Spinal cord (tissue), 10 donors: ENCODE data around the gene SRGAP3. TPM values are rescaled to one million over a fixed set of nuclear protein-coding genes. Genes with fewer than 3 reads are reported as not detected.

Experiments
- DNase-seq, 6 donors: peaks; one replicate each; pipeline versions ENCODE4 v3.0.0 to v3.0.0-alpha.2; 2013 to 2015; ENCODE audit warnings: low spot score in 6 of 6, low read depth in 4 of 6
- H3K27ac ChIP-seq: one replicate; pipeline ENCODE4 v1.5.1; 2013; ENCODE audit warnings: low read depth, low read length, control low read depth
- H3K27me3 ChIP-seq: one replicate; pipeline ENCODE4 v1.6.1; 2013; ENCODE audit warnings: low read length; ENCODE audit not compliant: control insufficient read depth, insufficient read depth
- H3K36me3 ChIP-seq: one replicate; pipeline ENCODE4 v1.6.1; 2013; ENCODE audit warnings: low read length; ENCODE audit not compliant: control insufficient read depth, insufficient read depth
- H3K4me1 ChIP-seq: one replicate; pipeline ENCODE4 v1.6.1; 2013; ENCODE audit warnings: low read length; ENCODE audit not compliant: control insufficient read depth, insufficient read depth
- H3K4me3 ChIP-seq: one replicate; pipeline ENCODE4 v1.5.1; 2013; ENCODE audit warnings: low read depth, low read length, control low read depth
- H3K9me3 ChIP-seq: one replicate; pipeline ENCODE4 v1.6.1; 2013; ENCODE audit warnings: low read length; ENCODE audit not compliant: control insufficient read depth, insufficient read depth
- WGBS: methylation state at CpG from one replicate; pipeline ENCODE4 v1.1.5; 2013; ENCODE audit warnings: missing lambda C conversion rate; ENCODE audit not compliant: insufficient coverage; 5-methylcytosine and 5-hydroxymethylcytosine counted together
- polyA plus RNA-seq, 2 donors: library from polyadenylated mRNA; unstranded; fragments of 120-200 nt; gene quantifications; one replicate each; pipeline ENCODE4 v1.2.1, GENCODE V29; 2013; ENCODE audit not compliant: insufficient read length in 2 of 2
- total RNA-seq, 2 donors: library from RNA; depleted of rRNA in 1 of 2; stranded (reverse); fragments of 120-200 nt in 1 of 2; fragments of >200 nt in 1 of 2; gene quantifications; one replicate each; pipeline versions ENCODE4 v1.2.3 to v1.2.4, GENCODE V29; 2013 to 2014
- donor health status: healthy.

SRGAP3 gene
- total and polyA plus RNA-seq, 4 donors, result 46.1 to 71.9 (median 65.6) TPM

DNA sequence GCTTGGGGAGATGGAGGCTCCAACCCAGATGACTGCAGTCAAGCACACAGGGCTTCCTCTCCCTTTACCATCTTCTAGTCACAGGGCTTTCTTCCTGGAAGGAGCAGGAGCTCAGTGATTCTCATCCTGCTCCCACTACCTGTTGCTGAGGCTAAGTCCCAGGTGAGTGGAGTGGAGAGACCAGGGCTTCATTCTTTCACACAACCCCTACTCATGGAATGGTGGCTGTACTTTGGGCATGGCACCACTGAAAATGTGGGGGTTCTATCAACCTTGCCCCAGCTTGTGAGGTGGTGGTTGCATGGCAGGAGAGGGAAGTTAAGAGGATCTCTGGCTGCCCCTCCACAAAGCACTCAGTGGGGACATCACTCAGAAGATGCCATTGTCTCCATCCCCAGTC is 249.4 kb downstream of the SRGAP3 start:
- Histone ChIP-seq H3K4me3 (no peak overlapping the region), H3K9me3 (no peaks in the 10 kb centered on the region), H3K36me3 (peaks cover 23% of the 10 kb centered on the region), H3K27ac (no peak overlapping the region), H3K27me3 (no peaks in the 10 kb centered on the region), H3K4me1 (peaks cover 5% of the 10 kb centered on the region)
- no peak for DNase-seq

GRCh38 chr3:8997151-8997550 is 252.3 kb downstream of the SRGAP3 start:
- Histone ChIP-seq H3K36me3 (peaks cover 47% of the 10 kb centered on the region), H3K27ac (peak overlapping the region; percentile 38)
- WGBS, result 70% methylated on average over 3 of the region's 3 CpGs

GRCh38 chr3:8996681-8997121 is 252.7 kb downstream of the SRGAP3 start:
- no peak overlapping the region for H3K4me3 ChIP-seq
- H3K27ac ChIP-seq, result peak overlapping the region; percentile 38
- WGBS, result 68% methylated on average over 6 of the region's 12 CpGs

More at GRCh38 chr3:8997151-8997550, 252.3 kb downstream of the SRGAP3 start:
- Histone ChIP-seq H3K4me1 (peaks cover 5% of the 10 kb centered on the region), H3K9me3 (no peaks in the 10 kb centered on the region), H3K4me3 (no peak overlapping the region), H3K27me3 (no peaks in the 10 kb centered on the region)
- DNase-seq, result no peak

GRCh38 chr3:8996216-8996615 is 253.2 kb downstream of the SRGAP3 start:
- Histone ChIP-seq H3K4me1 (peaks cover 5% of the 10 kb centered on the region), H3K27ac (no peak overlapping the region), H3K27me3 (no peaks in the 10 kb centered on the region), H3K9me3 (no peaks in the 10 kb centered on the region), H3K4me3 (no peak overlapping the region), H3K36me3 (peaks cover 54% of the 10 kb centered on the region)
- WGBS, result no CpG with 5 or more reads among the region's 2 CpGs
- no peak for DNase-seq

More at GRCh38 chr3:8996681-8997121, 252.7 kb downstream of the SRGAP3 start:
- H3K9me3 ChIP-seq, result no peaks in the 10 kb centered on the region
- peaks cover 49% of the 10 kb centered on the region for H3K36me3 ChIP-seq
- peaks cover 5% of the 10 kb centered on the region for H3K4me1 ChIP-seq
- peak in 1 of 6 donors; percentile 72 for DNase-seq
- H3K27me3 ChIP-seq, result no peaks in the 10 kb centered on the region

DNA sequence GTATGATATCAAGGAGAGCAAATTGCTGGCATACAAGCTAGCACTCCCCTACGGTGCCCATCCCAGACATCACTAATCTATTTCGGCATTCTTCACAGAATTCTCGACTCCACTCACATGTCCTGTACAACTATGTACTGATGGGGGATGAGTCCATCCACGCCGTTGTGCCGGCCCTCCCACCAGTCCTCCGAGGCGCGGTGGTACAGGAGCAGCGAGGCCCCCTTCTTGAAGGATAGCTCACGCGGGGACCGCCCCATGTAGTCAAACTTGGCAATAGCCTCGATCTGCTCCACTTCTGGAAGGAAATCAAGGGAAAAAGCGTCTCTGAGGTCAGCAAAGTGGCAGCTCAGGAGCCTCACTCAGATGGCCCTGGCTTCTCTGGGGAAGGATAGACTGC is 255.2 kb downstream of the SRGAP3 start:
- Histone ChIP-seq H3K27ac (no peak overlapping the region), H3K4me1 (peaks cover 15% of the 10 kb centered on the region), H3K27me3 (no peaks in the 10 kb centered on the region), H3K36me3 (peaks cover 59% of the 10 kb centered on the region), H3K9me3 (no peaks in the 10 kb centered on the region), H3K4me3 (no peak overlapping the region)
- no peak for DNase-seq
- WGBS, result 95% methylated on average over 13 of the region's 15 CpGs

- H3K27me3 ChIP-seq, result no peaks in the 10 kb centered on the region
- peaks cover 56% of the 10 kb centered on the region for H3K36me3 ChIP-seq
- 100% methylated on average over 3 of the region's 5 CpGs for WGBS
- DNase-seq, result no peak
- no peaks in the 10 kb centered on the region for H3K9me3 ChIP-seq
- peaks cover 24% of the 10 kb centered on the region for H3K4me1 ChIP-seq
- no peak overlapping the region for H3K27ac ChIP-seq
- no peak overlapping the region for H3K4me3 ChIP-seq
Measured at GRCh38 chr3:8993331-8993730, 256.1 kb downstream of the SRGAP3 start.

- Histone ChIP-seq H3K27me3 (no peaks in the 10 kb centered on the region), H3K4me3 (no peak overlapping the region), H3K4me1 (peaks cover 29% of the 10 kb centered on the region), H3K9me3 (no peaks in the 10 kb centered on the region), H3K27ac (no peak overlapping the region), H3K36me3 (peaks cover 54% of the 10 kb centered on the region)
- no peak for DNase-seq
- WGBS, result 74% methylated on average over 9 of the region's 11 CpGs
Measured at GRCh38 chr3:8992854-8993253, 256.6 kb downstream of the SRGAP3 start.

DNA sequence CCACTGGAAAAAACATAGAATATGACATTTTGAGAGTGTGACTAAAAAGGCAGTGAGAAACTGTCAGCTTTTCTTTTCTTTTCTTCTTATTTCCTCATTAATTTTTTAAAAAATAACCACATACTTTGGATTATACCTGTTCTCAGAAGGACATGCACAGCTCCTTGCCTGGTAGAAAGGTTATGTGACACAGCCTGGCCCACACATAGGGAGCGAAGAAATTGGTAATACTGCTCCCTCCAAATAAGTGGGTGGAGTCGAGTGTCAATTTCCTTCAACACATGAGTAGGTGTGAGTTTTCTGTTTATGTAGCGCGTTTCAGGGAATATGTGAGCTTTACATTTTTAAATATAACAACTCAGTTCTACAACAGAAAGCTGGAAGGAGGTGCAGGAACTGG is 257.2 kb downstream of the SRGAP3 start:
- peaks cover 33% of the 10 kb centered on the region for H3K4me1 ChIP-seq
- H3K4me3 ChIP-seq, result no peak overlapping the region
- no peaks in the 10 kb centered on the region for H3K27me3 ChIP-seq
- H3K27ac ChIP-seq, result no peak overlapping the region
- DNase-seq, result no peak
- peaks cover 58% of the 10 kb centered on the region for H3K36me3 ChIP-seq
- H3K9me3 ChIP-seq, result no peaks in the 10 kb centered on the region
- WGBS, result no CpG with 5 or more reads among the region's 4 CpGs

GRCh38 chr3:8990266-8991215 is 258.9 kb downstream of the SRGAP3 start:
- peak in 3 of 6 donors; percentile 17 to 80 (median 61) for DNase-seq
- H3K4me3 ChIP-seq, result no peak overlapping the region
- no peaks in the 10 kb centered on the region for H3K27me3 ChIP-seq
- H3K27ac ChIP-seq, result no peak overlapping the region
- H3K4me1 ChIP-seq, result peaks cover 29% of the 10 kb centered on the region
- peaks cover 59% of the 10 kb centered on the region for H3K36me3 ChIP-seq
- 93% methylated on average over 34 of the region's 36 CpGs for WGBS
- no peaks in the 10 kb centered on the region for H3K9me3 ChIP-seq
